Cardiac fibroblast (primary cell): ENCODE data around the gene SUCO.

ENCODE experiments used
- DNase-seq, 2 donors: peaks; one replicate each; pipeline versions ENCODE4 v3.0.0 to v3.0.0-alpha.2; 2010; ENCODE audit warnings: low read depth in 2 of 2
- H3K4me3 ChIP-seq, 2 donors: replicated peaks in 1 of 2; 1 replicate in 1 of 2; 2 replicates in 1 of 2; pipeline ENCODE4 v1.5.1; 2011; ENCODE audit warnings: low read depth in 2 of 2, low read length in 2 of 2, mild to moderate bottlenecking in 2 of 2, moderate library complexity in 1 of 2
- CTCF ChIP-seq: IDR thresholded peaks from one replicate; pipeline ENCODE4 v1.5.1; 2011; ENCODE audit warnings: low read depth, mild to moderate bottlenecking, low read length, inconsistent platforms

The SUCO gene

GRCh38 chr1:172574080-172574479 is 41.1 kb downstream of the SUCO start:
- H3K4me3 ChIP-seq = no peak overlapping the region
- no peak for DNase-seq
- no peak for TF ChIP-seq CTCF

- DNase-seq = no peak
- no peak for TF ChIP-seq CTCF
- no peak overlapping the region for H3K4me3 ChIP-seq
Measured at GRCh38 chr1:172578586-172578985, 45.6 kb downstream of the SUCO start.

- H3K4me3 ChIP-seq = no peak overlapping the region
- no peak for TF ChIP-seq CTCF
- DNase-seq = no peak
Measured at GRCh38 chr1:172581273-172581672, 48.3 kb downstream of the SUCO start.

GRCh38 chr1:172581779-172582178 is 48.8 kb downstream of the SUCO start:
- peak; percentile 18 to 47 for DNase-seq
- H3K4me3 ChIP-seq = no peak overlapping the region
- no peak for TF ChIP-seq CTCF

- no peak for DNase-seq
- TF ChIP-seq CTCF = peak; percentile 4
- H3K4me3 ChIP-seq = no peak overlapping the region
Measured at GRCh38 chr1:172582889-172583288, 49.9 kb downstream of the SUCO start.

GRCh38 chr1:172585348-172585747 is 52.4 kb downstream of the SUCO start:
- H3K4me3 ChIP-seq = no peak overlapping the region
- TF ChIP-seq CTCF = no peak
- peak; percentile 67 to 69 for DNase-seq

GRCh38 chr1:172585861-172586260 is 52.9 kb downstream of the SUCO start:
- no peak overlapping the region for H3K4me3 ChIP-seq
- no peak for DNase-seq
- TF ChIP-seq CTCF = no peak
